Activated T-helper 9 cell treated with anti-CD3 and anti-CD28 coated beads, Interleukin-2, amount 50 U/mL, for 16 hours (primary cell): ENCODE measurements around the gene PODN.

ENCODE experiments used
- DNase-seq: peaks from one replicate; pipeline ENCODE4 v3.0.0-alpha.2; 2020; ENCODE audit warnings: low read depth

The PODN gene

GRCh38 chr1:53090227-53091147 is 28.5 kb downstream of the PODN start:
- DNase-seq = no peak

- no peak for DNase-seq
Observed at GRCh38 chr1:53091841-53092645, 30.0 kb downstream of the PODN start.

- DNase-seq = no peak
Observed at GRCh38 chr1:53092659-53093450, 30.8 kb downstream of the PODN start.

GRCh38 chr1:53093451-53093754 is 31.4 kb downstream of the PODN start:
- no peak for DNase-seq

GRCh38 chr1:53093778-53094532 is 31.9 kb downstream of the PODN start:
- no peak for DNase-seq

GRCh38 chr1:53094533-53094919 is 32.5 kb downstream of the PODN start:
- DNase-seq = no peak

GRCh38 chr1:53104289-53104913 is 42.4 kb downstream of the PODN start:
- no peak for DNase-seq

GRCh38 chr1:53107090-53107489 is 45.1 kb downstream of the PODN start:
- DNase-seq = no peak

GRCh38 chr1:53107570-53108322 is 45.7 kb downstream of the PODN start:
- DNase-seq = no peak

- no peak for DNase-seq
Observed at GRCh38 chr1:53108646-53109580, 46.9 kb downstream of the PODN start.

GRCh38 chr1:53110370-53111072 is 48.5 kb downstream of the PODN start:
- DNase-seq = no peak

- DNase-seq = no peak
Observed at GRCh38 chr1:53111073-53111556, 49.1 kb downstream of the PODN start.

GRCh38 chr1:53111693-53112092 is 49.7 kb downstream of the PODN start:
- no peak for DNase-seq

- DNase-seq = no peak
Observed at GRCh38 chr1:53112271-53112774, 50.3 kb downstream of the PODN start.

- DNase-seq = no peak
Observed at GRCh38 chr1:53112861-53113260, 50.8 kb downstream of the PODN start.

GRCh38 chr1:53114090-53114489 is 52.1 kb downstream of the PODN start:
- no peak for DNase-seq

GRCh38 chr1:53114581-53115400 is 52.8 kb downstream of the PODN start:
- DNase-seq = no peak
